Measurements from ENCODE around the gene DPYSL4.

DNA sequence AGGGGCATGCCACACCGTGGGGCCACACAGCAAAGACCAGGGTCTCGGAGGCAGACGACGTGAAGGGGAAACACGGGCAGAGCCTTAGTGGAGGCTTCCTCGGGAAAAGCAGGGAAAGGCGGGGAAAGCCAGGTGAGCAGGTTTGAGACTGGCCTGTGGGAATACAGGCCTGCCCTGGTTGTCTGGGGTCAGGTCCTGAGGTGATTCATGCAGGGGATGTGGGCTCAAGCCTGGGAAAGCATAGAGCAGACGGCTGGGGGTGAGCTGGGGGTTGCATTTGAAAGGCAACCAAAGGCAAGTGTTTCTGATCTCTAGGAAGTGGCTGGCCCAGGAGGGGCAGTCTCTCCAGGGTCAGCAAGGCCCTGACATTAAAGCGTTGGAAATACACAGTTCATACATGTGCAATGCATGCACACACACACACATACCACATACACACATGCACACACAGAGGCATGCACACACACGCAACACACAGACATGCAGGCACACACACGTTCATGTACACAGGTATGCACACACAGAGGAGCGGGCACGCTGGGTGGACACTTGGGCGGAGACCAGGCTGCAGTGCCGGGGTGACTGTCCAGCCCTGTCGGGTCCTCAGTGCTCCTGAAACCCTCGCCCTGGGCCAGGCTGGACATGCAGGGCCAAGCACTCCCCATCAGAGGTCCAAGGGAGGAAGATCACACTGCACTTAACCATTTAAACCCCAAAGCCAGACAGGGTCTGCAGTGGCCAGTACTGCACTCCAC lies 51.8 kb downstream of the DPYSL4 start:
- TF ChIP-seq, protein P1, sequence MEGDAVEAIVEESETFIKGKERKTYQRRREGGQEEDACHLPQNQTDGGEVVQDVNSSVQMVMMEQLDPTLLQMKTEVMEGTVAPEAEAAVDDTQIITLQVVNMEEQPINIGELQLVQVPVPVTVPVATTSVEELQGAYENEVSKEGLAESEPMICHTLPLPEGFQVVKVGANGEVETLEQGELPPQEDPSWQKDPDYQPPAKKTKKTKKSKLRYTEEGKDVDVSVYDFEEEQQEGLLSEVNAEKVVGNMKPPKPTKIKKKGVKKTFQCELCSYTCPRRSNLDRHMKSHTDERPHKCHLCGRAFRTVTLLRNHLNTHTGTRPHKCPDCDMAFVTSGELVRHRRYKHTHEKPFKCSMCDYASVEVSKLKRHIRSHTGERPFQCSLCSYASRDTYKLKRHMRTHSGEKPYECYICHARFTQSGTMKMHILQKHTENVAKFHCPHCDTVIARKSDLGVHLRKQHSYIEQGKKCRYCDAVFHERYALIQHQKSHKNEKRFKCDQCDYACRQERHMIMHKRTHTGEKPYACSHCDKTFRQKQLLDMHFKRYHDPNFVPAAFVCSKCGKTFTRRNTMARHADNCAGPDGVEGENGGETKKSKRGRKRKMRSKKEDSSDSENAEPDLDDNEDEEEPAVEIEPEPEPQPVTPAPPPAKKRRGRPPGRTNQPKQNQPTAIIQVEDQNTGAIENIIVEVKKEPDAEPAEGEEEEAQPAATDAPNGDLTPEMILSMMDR (IDR thresholded peaks at IDR 0.05): no peak
- no peak for TF ChIP-seq POLR2A (IDR thresholded peaks at IDR 0.05)

Data from right lobe of liver (tissue), 4 donors.